ENCODE data around the gene OSBPL9.
"Not testable (repeated sequence)": the region's sequence is repeated elsewhere in the genome, so short reads cannot be mapped to it uniquely, and the experiment has no call there.

The OSBPL9 gene

GRCh38 chr1:51642739-51643142, 25.8 kb downstream of the OSBPL9 start:
- no peak for TF ChIP-seq SPI1 (IDR thresholded peaks at IDR 0.05; ENCODE audit: borderline replicate concordance, low read depth)
- TF ChIP-seq, protein P1, sequence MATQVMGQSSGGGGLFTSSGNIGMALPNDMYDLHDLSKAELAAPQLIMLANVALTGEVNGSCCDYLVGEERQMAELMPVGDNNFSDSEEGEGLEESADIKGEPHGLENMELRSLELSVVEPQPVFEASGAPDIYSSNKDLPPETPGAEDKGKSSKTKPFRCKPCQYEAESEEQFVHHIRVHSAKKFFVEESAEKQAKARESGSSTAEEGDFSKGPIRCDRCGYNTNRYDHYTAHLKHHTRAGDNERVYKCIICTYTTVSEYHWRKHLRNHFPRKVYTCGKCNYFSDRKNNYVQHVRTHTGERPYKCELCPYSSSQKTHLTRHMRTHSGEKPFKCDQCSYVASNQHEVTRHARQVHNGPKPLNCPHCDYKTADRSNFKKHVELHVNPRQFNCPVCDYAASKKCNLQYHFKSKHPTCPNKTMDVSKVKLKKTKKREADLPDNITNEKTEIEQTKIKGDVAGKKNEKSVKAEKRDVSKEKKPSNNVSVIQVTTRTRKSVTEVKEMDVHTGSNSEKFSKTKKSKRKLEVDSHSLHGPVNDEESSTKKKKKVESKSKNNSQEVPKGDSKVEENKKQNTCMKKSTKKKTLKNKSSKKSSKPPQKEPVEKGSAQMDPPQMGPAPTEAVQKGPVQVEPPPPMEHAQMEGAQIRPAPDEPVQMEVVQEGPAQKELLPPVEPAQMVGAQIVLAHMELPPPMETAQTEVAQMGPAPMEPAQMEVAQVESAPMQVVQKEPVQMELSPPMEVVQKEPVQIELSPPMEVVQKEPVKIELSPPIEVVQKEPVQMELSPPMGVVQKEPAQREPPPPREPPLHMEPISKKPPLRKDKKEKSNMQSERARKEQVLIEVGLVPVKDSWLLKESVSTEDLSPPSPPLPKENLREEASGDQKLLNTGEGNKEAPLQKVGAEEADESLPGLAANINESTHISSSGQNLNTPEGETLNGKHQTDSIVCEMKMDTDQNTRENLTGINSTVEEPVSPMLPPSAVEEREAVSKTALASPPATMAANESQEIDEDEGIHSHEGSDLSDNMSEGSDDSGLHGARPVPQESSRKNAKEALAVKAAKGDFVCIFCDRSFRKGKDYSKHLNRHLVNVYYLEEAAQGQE (IDR thresholded peaks at IDR 0.05; ENCODE audit: insufficient replicate concordance, low read depth) = no peak
- no peak for TF ChIP-seq POLR2AphosphoS5 (IDR thresholded peaks at IDR 0.05; ENCODE audit: low read depth)
- TF ChIP-seq GABPA (IDR thresholded peaks at IDR 0.05; ENCODE audit: low read depth) = no peak
- TF ChIP-seq CTCF (IDR thresholded peaks at IDR 0.05; ENCODE audit: insufficient read depth, low read length) = no peak
- Histone ChIP-seq H3K27me3 (ENCODE audit: insufficient read depth, poor library complexity, severe bottlenecking) (no peaks in the 10 kb centered on the region), H3K27ac (replicated peaks) (no peak overlapping the region), H3K4me3 (replicated peaks; ENCODE audit: insufficient read depth, low read length) (no peak overlapping the region)
- no peak for DNase-seq (ENCODE audit: low read depth in 1 of 2, low spot score in 1 of 2)

DNA sequence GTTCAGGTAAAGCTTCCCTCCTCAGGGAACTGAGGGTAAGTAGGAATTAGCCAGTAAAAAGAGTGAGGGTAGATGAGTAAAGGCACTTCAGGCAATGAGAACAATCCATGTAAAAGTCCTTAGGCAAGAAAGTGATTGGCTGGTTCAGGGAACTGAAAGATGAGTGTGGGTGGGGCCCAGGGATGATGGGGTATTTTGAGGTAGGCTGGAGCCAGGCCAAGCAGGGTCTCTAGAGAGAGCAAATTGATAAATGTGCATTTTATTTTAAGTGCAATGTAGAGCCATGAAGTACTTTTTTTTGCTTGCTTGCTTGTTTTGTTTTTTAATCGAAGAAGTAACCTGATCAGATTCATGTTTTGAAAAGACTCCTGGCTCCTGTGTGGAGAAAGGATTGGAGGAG, 26.5 kb downstream of the OSBPL9 start:
- Histone ChIP-seq H3K4me3 (replicated peaks; ENCODE audit: insufficient read depth, low read length) (no peak overlapping the region), H3K27ac (replicated peaks) (no peak overlapping the region), H3K27me3 (ENCODE audit: insufficient read depth, poor library complexity, severe bottlenecking) (no peaks in the 10 kb centered on the region)
- DNase-seq (ENCODE audit: low read depth in 1 of 2, low spot score in 1 of 2) = no peak
- TF ChIP-seq CTCF (IDR thresholded peaks at IDR 0.05; ENCODE audit: insufficient read depth, low read length) (no peak), GABPA (IDR thresholded peaks at IDR 0.05; ENCODE audit: low read depth) (no peak), SPI1 (IDR thresholded peaks at IDR 0.05; ENCODE audit: borderline replicate concordance, low read depth) (no peak), POLR2AphosphoS5 (IDR thresholded peaks at IDR 0.05; ENCODE audit: low read depth) (no peak)
- TF ChIP-seq, protein P1 (IDR thresholded peaks at IDR 0.05; ENCODE audit: insufficient replicate concordance, low read depth) = no peak

- DNase-seq (ENCODE audit: low read depth in 1 of 2, low spot score in 1 of 2) = no peak
- H3K4me3 ChIP-seq (replicated peaks; ENCODE audit: insufficient read depth, low read length) = no peak overlapping the region
- no peaks in the 10 kb centered on the region for H3K27me3 ChIP-seq (ENCODE audit: insufficient read depth, poor library complexity, severe bottlenecking)
- no peak for TF ChIP-seq SPI1 (IDR thresholded peaks at IDR 0.05; ENCODE audit: borderline replicate concordance, low read depth)
- H3K27ac ChIP-seq (replicated peaks) = no peak overlapping the region
Measured at GRCh38 chr1:51644020-51644419, 27.1 kb downstream of the OSBPL9 start.

DNA sequence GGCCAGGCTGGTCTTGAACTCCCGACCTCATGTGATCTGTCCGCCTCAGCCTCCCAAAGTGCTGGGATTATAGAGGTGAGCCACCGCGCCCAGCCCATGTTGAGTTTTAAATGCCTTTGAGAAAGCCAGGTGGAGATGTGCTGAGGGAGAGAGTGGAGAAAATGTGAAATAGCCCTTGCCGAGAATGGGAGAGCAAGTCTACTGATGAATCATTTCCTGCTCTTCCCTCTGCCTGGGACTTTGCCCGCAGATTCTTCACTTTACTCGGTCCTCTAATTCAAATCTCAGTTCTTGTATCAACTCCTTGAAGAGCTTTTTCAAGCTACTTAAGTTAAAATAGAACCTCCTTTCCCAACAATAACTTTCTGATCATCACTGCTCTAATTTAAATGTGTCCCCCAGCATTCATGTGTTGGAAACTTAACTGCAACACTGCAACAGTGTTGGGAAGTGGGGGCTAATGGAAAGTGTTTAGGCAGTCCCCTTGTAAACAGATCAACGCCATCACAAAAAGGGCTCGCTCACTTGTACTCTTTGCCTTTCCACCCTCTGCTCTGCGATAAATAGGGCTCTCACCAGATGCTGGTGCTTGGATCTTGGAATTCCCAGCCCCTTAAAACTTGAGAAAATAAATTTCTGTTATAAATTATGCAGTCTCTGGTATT, 27.8 kb downstream of the OSBPL9 start:
- H3K4me3 ChIP-seq (replicated peaks; ENCODE audit: insufficient read depth, low read length) = no peak overlapping the region
- no peak for DNase-seq (ENCODE audit: low read depth in 1 of 2, low spot score in 1 of 2)
- no peaks in the 10 kb centered on the region for H3K27me3 ChIP-seq (ENCODE audit: insufficient read depth, poor library complexity, severe bottlenecking)
- no peak overlapping the region for H3K27ac ChIP-seq (replicated peaks)
- TF ChIP-seq GABPA (IDR thresholded peaks at IDR 0.05; ENCODE audit: low read depth) (no peak), CTCF (IDR thresholded peaks at IDR 0.05; ENCODE audit: insufficient read depth, low read length) (no peak), POLR2AphosphoS5 (IDR thresholded peaks at IDR 0.05; ENCODE audit: low read depth) (no peak), SPI1 (IDR thresholded peaks at IDR 0.05; ENCODE audit: borderline replicate concordance, low read depth) (no peak)
- TF ChIP-seq, protein P1 (IDR thresholded peaks at IDR 0.05; ENCODE audit: insufficient replicate concordance, low read depth) = no peak

- DNase-seq (ENCODE audit: low read depth in 1 of 2, low spot score in 1 of 2); H3K4me3 ChIP-seq (replicated peaks; ENCODE audit: insufficient read depth, low read length); H3K27ac ChIP-seq (replicated peaks); H3K27me3 ChIP-seq (ENCODE audit: insufficient read depth, poor library complexity, severe bottlenecking): not testable (repeated sequence)
Measured at GRCh38 chr1:51646592-51646991, 29.7 kb downstream of the OSBPL9 start.
